Fibroblast of peridontal ligament (primary cell): ENCODE measurements around the gene BLOC1S2.
"Not testable (repeated sequence)": the region's sequence is repeated elsewhere in the genome, so short reads cannot be mapped to it uniquely, and the experiment has no call there.

ENCODE experiments used
- DNase-seq: peaks from one replicate; pipeline ENCODE4 v3.0.0-alpha.2; 2010; ENCODE audit errors: extremely low read depth

BLOC1S2 gene

DNA sequence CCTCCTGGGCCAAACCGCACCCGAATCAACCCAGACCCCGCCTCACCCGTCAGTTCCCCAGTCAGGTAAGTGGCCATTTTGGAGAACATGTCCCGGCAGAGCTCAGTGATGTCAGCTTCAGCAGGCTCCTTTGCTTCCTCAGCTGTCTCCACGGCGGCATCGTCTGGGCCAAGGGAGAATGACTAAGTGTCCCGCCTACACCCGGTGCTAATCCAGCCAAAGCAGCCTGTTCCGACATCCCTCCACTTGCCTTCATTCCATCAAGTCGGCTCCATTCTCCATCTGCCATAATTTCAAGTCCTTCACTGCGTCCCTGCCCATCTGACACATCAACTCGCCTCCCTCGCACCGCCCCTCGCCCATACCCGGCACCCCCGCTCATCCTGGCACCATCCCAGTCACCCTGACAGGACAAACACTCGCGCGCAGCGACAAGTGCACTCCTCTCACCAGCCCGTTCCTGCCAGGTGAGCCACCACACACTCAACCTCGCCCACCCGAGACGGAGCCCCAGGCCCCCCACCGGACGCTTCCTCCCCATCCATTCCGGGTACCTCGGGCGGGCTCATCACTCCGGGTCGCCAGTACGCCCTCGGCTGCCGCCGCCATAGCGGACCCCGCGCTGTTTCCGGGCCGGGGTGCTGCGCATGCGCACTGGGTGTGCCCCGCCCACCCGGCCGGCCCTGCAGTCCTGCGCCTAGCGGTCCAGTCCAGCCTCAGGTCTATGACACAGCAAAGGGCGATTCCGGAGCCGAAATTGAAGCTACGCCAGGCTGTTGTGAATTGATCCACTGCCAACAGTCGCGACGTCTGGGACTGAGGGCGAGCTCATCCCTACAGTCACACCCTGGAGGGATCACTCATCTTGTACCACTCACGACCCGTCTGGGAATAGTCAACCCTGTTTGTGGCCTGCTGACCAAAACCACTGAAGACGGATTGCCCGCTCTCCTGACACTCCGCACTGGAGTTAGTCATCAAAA is at the start of gene BLOC1S2:
BLOC1S2 (minus strand) TSS at position 630 of the 983 bp plus-strand sequence; CDS start at position 609, 21 bp downstream.
- peak; percentile 87 for DNase-seq

DNA sequence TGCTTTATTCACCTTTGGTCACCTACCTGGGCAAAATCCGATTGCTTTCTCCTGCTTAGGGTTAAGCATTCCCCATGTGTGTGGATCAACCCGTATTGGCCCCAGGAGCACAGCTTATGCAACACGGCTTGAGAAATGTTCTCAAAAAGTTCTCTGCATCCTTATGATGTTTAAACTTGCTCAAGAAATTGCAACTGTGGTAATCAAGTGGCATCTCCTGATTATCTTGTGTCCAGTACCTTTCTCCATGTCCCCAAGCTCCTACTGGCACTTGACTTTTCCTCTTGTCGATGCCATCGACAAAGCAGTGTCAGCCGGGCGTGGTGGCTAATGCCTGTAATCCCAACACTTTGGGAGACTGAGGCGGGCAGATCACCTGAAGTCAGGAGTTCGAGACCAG is 48.3 kb upstream of the BLOC1S2 start:
- no peak for DNase-seq

DNA sequence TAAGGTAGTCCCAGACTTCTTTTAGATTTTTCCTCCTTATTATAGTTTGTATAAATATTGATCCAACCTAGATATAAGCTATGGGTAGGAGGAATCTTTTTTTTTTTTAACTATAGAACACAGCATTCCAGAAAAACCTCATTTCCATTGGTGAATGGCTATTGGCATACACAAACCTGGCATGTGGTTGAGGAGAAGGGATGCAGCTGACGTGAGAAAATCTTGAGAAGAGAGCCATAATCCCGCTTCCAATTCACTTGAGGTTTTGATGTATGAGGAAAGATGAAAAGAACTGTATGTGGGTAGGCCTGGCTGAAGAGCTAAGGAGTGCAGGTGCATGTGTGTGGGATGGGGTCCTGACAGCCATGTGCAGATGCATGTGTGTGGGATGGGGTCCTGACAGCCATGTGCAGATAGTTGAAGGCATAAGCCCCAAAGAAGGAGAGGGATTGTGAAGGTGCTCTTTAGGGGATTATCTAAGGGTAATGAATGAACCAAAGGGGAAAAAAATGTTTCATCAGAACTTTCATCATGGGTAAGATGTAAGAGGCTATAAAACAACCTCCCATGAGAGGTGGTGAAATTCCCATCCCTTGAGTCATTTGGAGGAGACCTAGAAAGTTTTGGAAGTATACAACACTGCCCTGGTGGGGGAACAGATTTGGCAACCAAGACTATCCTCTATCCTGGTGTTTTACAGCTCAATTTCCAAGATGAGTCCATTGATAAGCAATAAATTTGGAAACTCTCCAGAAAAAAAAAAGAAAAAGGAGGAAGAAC is 47.4 kb upstream of the BLOC1S2 start:
- peak; percentile 8 for DNase-seq

DNA sequence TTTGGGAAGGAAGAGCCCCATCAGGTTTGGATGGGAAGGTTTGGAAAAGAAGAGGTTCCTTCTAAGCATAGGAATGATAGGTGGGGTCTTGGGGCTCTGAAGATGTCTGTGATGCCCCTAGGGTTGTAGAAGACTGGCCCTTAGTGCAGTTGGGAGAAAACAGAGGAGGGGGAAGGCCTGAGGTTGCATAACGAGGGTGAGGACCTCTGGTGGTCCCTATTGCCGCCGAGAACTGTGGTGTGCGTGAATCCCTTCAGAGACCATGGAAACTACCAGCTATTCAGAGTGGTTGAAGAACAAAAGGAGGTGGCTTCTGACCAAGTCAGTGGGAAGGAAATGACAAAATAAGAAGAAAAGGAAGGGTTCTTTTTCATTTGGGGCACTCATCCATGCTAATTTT is 46.6 kb upstream of the BLOC1S2 start:
- no peak for DNase-seq

DNA sequence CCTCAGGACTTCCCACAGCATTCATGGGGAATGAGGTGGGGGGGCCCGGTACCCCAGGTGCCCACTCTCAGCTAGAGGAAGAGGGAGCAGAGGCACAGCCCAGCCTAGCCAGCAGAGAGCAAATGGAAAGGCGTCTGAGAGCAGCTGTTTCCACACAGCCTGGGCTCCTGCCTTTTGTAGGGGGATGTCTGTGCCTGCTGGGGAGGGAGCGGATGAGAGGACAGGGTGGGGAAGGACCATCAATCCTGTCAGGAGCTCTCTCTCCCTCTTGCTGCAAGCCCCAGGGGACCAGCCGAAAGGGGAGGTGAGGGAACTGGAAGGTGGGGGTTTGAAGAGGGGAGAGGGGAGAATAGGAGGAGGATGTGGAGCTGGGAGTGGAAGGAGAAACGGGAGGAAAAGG is 43.6 kb upstream of the BLOC1S2 start, which contains the start of gene PKD2L1:
PKD2L1 (minus strand) TSS at position 150 of the 400 bp plus-strand sequence; CDS start at position 25, 125 bp downstream.
- no peak for DNase-seq

DNA sequence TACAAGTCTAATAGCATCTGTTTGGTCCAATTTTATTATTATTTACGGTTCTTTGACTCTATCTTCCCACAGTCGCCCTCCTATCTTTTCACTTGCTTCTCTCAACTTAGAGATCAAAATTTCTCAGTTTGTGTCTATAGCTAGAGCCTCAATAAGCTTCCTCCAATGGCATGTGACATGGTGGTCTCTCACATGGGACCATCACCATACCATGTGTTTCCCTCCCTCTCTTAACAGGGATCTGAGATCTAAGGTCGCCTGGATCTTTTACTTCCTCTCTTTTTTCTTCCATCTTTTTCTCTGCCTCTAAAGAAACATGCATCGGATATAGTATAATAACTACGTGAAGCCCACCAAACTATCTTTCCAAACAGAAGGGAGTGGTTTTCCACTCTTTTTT is 41.7 kb upstream of the BLOC1S2 start:
- DNase-seq, result no peak

DNA sequence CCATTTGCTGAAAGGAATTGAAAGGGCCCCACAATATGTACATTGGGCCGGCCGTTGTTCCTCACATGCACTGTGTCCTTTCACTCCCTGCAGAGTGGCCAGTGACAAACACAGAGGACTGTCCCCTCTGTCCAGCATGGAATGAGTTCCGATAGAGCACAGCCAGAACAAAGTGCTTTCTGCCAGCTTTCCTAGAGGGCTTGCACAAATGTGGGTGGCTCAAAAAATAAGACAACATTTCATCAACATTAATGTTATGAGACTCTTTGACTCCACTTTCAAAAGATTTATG is 41.2 kb upstream of the BLOC1S2 start:
- no peak for DNase-seq

DNA sequence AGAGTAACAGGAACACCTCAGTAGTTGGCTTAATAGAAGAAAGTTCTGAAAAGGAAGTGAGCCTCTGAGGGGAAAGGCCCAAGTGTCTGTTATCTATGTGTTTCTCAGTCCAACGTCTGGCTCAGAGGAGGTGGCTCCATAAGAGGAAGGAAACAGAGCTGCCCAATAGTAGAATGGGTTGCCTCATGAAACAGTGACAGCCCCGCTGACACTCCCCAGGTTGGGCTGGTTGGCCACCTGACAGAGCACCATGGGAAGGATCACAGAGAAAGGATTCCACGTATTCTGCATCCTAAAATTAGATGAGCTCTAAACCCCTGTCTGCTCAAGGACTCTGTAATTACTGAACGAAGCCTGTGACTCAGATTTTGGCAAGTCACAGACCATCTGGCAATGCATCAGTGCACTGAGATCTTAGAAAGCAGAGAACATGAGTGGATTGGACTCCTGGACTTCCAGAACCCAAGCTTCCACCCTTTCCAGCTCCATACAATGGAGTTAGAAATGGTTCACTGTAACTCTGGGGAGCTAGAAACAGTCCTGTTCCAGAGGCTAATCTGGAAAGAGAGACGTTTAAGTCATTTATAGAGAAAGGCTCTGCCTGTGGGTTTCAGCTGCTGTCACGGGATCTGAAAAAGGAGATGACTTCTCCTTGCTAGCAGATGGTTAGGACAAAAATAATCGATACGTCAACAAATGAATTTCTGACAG is 40.7 kb upstream of the BLOC1S2 start:
- DNase-seq, result peak; percentile 57

DNA sequence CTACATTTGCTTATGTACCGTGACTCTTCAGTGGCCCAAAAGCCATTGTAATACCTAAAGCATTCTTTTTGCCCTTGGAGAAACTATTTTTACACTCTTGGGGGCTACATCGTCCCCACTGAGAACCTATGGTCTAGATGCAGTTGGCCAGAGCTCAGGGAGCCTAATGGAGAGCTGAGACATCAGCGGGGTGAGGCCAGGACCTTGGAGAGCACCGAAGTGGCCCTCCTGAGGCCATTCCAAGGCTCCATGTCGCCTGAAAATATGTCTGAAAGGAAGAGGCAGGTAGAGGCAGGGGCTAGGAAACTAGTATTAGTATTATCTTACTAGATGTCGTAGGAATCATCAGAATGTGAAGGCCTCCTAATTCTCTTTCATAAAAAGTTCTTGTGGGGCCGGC is 38.7 kb upstream of the BLOC1S2 start:
- no peak for DNase-seq

DNA sequence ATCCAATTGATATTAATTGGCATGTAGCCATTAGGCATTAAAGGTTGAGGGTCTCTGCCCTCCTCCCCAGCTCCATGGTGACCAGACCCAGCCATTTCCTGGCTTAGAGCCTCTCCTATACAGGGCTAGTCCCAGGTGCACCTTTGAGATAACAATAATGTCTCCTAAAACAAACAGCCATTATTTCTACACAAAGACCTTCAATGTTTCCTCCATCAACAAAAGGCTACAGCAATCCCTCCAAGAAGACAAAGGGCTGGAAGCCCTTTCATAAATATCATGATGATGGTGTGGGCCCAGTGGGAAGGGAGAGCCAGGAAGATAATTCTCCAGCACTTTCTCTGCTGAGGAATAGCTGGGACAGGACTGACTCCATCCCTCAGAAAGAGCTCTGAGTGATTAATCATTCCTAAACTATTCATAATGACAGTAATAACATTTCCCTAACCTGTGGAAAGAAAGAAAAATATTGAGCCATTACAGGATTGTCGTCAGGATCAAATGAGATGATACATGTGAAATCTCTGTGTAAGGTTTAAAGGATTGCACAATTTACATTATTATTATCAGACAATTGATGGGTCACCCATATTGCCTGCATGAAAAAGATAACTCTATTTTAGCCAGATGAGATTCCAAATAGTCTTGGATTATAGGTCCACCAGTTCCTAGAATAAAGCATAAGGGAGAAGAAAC is 33.4 kb upstream of the BLOC1S2 start:
- DNase-seq, result no peak

DNA sequence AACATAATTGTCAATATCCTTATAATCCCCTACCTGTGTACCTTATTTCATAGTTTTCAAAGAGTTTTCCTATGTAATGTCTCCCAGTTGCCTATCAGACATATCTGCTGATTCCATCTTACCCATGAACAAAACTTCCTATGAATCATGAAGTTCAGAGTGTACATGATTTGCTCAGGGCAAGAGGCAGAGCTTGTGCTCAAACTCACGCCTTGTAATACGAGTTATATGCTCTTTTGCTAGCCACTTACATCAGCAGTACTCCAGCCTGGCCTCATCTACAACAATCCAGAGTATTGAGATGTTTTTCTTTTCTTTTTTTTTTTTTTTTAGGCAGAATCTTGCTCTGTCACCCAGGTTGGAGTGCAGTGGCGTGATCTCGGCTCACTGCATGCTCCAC is 31.7 kb upstream of the BLOC1S2 start:
- no peak for DNase-seq

DNA sequence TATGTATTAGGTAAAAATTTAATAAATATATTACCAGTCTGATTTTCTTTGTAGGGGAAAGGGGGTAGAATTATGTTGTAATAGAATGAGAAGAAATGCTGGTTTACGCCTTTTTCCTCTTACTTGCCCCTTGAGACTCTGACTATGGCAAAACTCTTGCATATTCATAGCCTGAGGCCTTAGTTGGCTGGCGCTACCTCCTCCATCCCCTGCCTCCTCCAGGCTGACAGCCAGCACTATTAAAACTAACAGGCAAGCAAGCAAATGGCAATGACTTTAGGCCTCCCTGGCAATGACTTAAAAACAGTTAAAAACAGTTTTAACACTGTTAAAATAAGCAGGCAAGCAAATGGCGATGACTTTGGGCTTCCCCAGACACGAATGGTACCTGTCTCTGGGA is 29.1 kb upstream of the BLOC1S2 start:
- DNase-seq, result no peak

GRCh38 chr10:100311298-100311697 is 24.8 kb upstream of the BLOC1S2 start:
- no peak for DNase-seq

DNA sequence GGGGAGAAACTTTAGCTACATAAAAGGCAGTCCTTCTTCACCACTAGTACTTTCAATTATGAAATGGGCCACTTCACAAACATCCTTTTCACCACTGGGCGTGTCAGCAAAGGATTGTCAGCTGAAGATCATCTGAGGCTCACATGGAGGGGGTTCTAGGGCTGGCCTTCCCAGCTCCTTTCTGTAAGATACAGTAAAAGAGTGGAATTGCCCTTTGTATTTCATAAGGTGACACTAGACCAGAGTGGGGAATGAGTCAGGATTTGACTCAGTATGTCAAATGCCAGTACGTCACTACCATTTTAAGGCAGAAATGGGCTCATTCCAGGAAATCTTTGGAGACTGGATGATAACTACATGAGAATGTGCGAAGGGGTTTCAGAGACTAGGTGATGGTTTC is 21.2 kb upstream of the BLOC1S2 start:
- peak; percentile 57 for DNase-seq

GRCh38 chr10:100306861-100307260 is 20.4 kb upstream of the BLOC1S2 start:
- DNase-seq, result no peak

GRCh38 chr10:100304414-100304813 is 17.9 kb upstream of the BLOC1S2 start:
- DNase-seq, result no peak

DNA sequence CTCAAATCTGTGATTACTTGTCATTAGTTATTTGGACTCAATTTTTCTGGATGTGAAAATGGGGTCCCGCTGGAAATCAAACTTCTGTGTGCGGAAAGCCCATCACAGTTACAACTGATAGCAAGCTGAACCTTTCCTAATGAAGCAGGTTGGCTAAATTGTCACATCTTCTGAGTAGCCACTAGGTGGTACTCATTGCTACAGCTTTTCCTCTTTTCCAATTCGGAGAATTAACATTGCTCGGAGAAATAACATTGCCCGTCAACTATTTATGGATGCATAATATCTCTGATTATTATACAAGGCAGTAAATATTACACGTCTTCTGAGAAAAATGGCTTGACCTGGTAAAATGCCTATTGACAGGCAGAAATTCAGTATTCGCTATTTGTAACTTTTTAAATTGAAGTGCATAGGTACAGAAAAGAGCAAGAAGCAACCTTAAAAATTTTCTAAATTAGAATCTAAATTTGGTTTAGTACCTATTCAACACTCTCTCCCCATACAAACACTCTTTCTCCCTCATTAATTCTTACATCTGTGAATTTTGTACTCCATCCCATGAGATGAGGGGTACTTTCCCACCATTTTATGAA is 17.3 kb upstream of the BLOC1S2 start:
- DNase-seq, result peak; percentile 45

- not testable (repeated sequence) for DNase-seq
Observed at GRCh38 chr10:100301123-100301522, 14.6 kb upstream of the BLOC1S2 start.

DNA sequence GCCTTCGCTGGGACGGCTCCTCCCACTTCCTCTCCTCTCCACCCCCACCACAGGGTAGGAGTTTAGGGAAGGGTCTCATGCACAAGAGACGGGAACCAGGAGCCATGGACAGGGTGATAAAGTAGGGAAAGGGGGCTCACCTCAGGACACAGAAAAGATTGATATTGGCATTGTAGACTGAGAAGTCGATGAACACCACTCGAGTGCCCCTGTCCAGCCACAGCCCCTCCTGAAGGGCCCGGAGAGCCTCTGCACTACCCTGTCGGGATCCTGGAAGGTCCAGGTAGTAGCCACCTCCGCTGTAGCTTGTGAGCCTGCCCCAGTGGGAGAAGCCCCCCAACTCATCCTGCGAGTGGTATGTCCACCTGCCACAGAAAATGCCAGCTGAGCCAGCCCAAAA is 10.8 kb upstream of the BLOC1S2 start:
- no peak for DNase-seq

DNA sequence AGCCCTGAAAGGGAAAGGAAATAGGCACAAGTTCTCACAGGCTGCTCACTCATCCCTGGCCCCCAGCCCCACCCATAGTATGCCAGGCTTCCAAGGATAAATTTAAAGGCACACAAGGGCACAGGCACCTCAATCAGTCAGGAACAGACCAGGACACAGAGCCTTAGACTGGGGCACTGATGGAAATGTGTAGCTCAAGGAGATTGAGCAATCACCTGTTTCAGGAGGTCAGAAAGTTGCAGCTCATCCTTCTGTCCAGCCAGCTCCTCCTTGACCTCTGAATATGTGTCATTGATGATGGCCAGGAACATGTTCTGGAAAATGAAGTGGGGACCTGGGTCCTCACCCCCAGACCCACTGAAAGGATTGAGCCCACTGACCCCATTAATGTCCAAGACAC is 6.6 kb upstream of the BLOC1S2 start:
- no peak for DNase-seq

GRCh38 chr10:100292300-100292699 is 5.8 kb upstream of the BLOC1S2 start:
- not testable (repeated sequence) for DNase-seq
